ENCODE measurements around the gene APOL6.

DNA sequence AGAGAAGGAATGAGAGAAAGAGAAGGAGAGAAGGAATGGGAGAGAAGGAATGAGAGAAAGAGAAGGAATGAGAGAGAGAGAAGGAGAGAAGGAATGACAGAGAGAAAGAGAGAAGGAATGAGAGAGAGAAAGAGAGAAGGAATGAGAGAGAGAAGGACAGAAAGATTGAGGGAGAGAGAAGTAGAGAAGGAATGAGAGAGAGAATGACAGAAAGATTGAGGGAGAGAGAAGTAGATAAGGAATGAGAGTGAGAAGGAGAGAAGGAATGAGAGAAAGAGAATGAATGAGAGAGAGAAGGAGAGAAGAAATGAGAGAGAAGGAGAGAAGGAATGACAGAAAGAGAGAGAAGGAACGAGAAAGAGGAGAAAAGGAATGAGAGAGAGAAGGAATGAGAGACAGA, 35.3 kb downstream of the APOL6 start:
- no peak for TF ChIP-seq POLR2A (IDR thresholded peaks at IDR 0.05)
- TF ChIP-seq, protein P1, sequence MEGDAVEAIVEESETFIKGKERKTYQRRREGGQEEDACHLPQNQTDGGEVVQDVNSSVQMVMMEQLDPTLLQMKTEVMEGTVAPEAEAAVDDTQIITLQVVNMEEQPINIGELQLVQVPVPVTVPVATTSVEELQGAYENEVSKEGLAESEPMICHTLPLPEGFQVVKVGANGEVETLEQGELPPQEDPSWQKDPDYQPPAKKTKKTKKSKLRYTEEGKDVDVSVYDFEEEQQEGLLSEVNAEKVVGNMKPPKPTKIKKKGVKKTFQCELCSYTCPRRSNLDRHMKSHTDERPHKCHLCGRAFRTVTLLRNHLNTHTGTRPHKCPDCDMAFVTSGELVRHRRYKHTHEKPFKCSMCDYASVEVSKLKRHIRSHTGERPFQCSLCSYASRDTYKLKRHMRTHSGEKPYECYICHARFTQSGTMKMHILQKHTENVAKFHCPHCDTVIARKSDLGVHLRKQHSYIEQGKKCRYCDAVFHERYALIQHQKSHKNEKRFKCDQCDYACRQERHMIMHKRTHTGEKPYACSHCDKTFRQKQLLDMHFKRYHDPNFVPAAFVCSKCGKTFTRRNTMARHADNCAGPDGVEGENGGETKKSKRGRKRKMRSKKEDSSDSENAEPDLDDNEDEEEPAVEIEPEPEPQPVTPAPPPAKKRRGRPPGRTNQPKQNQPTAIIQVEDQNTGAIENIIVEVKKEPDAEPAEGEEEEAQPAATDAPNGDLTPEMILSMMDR (IDR thresholded peaks at IDR 0.05): no peak
- TF ChIP-seq POLR2AphosphoS5 (IDR thresholded peaks at IDR 0.05): no peak
